Transverse colon (tissue), 4 donors: Measurements from ENCODE around the gene MRAS.

Experiments used
- EP300 ChIP-seq: sonication (generic); formaldehyde crosslinking; IDR thresholded peaks from one replicate; pipeline ENCODE4 v1.6.1; 2017; ENCODE audit warnings: antibody characterized with exemption, low read depth
- POLR2A ChIP-seq: fragments of 450-650 bp; IDR thresholded peaks from one replicate; pipeline ENCODE4 v1.6.1; 2016; ENCODE audit warnings: antibody characterized with exemption, mild to moderate bottlenecking, moderate library complexity
- POLR2AphosphoS5 ChIP-seq, 3 donors: sonication (generic); formaldehyde crosslinking; IDR thresholded peaks; one replicate each; pipeline ENCODE4 v1.6.1; 2016; ENCODE audit warnings: antibody characterized with exemption in 3 of 3
- TF ChIP-seq, protein P1 (sequence below), 5 experiments: fragments of 200-600 bp in 3 of 5; fragments of 450-650 bp in 2 of 5; sonication (generic) in 3 of 5; IDR thresholded peaks; 1 replicate in 2 of 5; 2 replicates in 3 of 5; pipeline ENCODE4 v1.5.1; 2016 to 2017; ENCODE audit warnings: antibody characterized with exemption in 5 of 5, inconsistent platforms in 3 of 5, mild to moderate bottlenecking in 2 of 5, moderate library complexity in 1 of 5

- TF ChIP-seq POLR2AphosphoS5 (IDR thresholded peaks at IDR 0.05) (no peak), POLR2A (no peak), EP300 (no peak)
- TF ChIP-seq, protein P1, sequence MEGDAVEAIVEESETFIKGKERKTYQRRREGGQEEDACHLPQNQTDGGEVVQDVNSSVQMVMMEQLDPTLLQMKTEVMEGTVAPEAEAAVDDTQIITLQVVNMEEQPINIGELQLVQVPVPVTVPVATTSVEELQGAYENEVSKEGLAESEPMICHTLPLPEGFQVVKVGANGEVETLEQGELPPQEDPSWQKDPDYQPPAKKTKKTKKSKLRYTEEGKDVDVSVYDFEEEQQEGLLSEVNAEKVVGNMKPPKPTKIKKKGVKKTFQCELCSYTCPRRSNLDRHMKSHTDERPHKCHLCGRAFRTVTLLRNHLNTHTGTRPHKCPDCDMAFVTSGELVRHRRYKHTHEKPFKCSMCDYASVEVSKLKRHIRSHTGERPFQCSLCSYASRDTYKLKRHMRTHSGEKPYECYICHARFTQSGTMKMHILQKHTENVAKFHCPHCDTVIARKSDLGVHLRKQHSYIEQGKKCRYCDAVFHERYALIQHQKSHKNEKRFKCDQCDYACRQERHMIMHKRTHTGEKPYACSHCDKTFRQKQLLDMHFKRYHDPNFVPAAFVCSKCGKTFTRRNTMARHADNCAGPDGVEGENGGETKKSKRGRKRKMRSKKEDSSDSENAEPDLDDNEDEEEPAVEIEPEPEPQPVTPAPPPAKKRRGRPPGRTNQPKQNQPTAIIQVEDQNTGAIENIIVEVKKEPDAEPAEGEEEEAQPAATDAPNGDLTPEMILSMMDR (IDR thresholded peaks at IDR 0.05), result no peak
Measured at GRCh38 chr3:138452436-138452835, 104.1 kb downstream of the MRAS start.
